Cerebellar cortex (tissue), 1 donor: ENCODE data around the gene COLEC11.

ENCODE experiments used
- DNase-seq: peaks from one replicate; pipeline ENCODE4 v3.0.0-alpha.2; 2015; ENCODE audit warnings: low spot score

The COLEC11 gene

GRCh38 chr2:3585261-3586109, 9.4 kb upstream of the COLEC11 start:
- no peak for DNase-seq

GRCh38 chr2:3586220-3586619, 8.7 kb upstream of the COLEC11 start:
- no peak for DNase-seq

GRCh38 chr2:3587021-3587420, 7.9 kb upstream of the COLEC11 start:
- DNase-seq = no peak

GRCh38 chr2:3587432-3587831, 7.5 kb upstream of the COLEC11 start:
- DNase-seq = no peak

GRCh38 chr2:3588084-3588483, 6.8 kb upstream of the COLEC11 start:
- DNase-seq = no peak

- no peak for DNase-seq
These were observed 5.8 kb upstream of the COLEC11 start for GRCh38 chr2:3589086-3589485.

GRCh38 chr2:3595404-3595803, 492 bp downstream of the COLEC11 start:
- no peak for DNase-seq

GRCh38 chr2:3595985-3596384, 1.1 kb downstream of the COLEC11 start:
- no peak for DNase-seq

GRCh38 chr2:3596901-3597417, 2.0 kb downstream of the COLEC11 start:
- no peak for DNase-seq

GRCh38 chr2:3597567-3597966, 2.7 kb downstream of the COLEC11 start:
- no peak for DNase-seq

- no peak for DNase-seq
These were observed 3.4 kb downstream of the COLEC11 start for GRCh38 chr2:3598197-3598910.

GRCh38 chr2:3598912-3599854, 4.3 kb downstream of the COLEC11 start:
- DNase-seq = no peak

- DNase-seq = no peak
These were observed 5.4 kb downstream of the COLEC11 start for GRCh38 chr2:3600256-3600855.

- DNase-seq = no peak
These were observed 6.8 kb downstream of the COLEC11 start for GRCh38 chr2:3601561-3602271.

- no peak for DNase-seq
These were observed 7.8 kb downstream of the COLEC11 start for GRCh38 chr2:3602553-3603339.

GRCh38 chr2:3603536-3604206, 8.8 kb downstream of the COLEC11 start:
- no peak for DNase-seq

- DNase-seq = peak; percentile 73
These were observed 9.4 kb downstream of the COLEC11 start for GRCh38 chr2:3604207-3604877.

GRCh38 chr2:3604991-3605961, 10.4 kb downstream of the COLEC11 start:
- no peak for DNase-seq
